ENCODE data around the gene TBX15.

Gene TBX15

GRCh38 chr1:118927427-118928187 is 60.5 kb downstream of the TBX15 start:
- DNase-seq = no peak
- H3K36me3 ChIP-seq (replicated peaks) = peaks cover 51% of the 10 kb centered on the region
- H3K4me3 ChIP-seq (ENCODE audit: low read depth, low read length) = no peak overlapping the region
- no peaks in the 10 kb centered on the region for H3K27me3 ChIP-seq (replicated peaks)
- TF ChIP-seq CTCF (IDR thresholded peaks at IDR 0.05; ENCODE audit: low read depth, low read length, missing control alignments) = no peak
- in situ Hi-C loops (cut with HindIII; ENCODE audit: low pct_ligation_motif_present, low sequenced_read_pairs) = no loop called here
- no peak overlapping the region for H3K27ac ChIP-seq

- peaks cover 50% of the 10 kb centered on the region for H3K36me3 ChIP-seq (replicated peaks)
- no peak overlapping the region for H3K4me3 ChIP-seq (ENCODE audit: low read depth, low read length)
- in situ Hi-C loops (cut with HindIII; ENCODE audit: low pct_ligation_motif_present, low sequenced_read_pairs) = no loop called here
- DNase-seq = no peak
- H3K27me3 ChIP-seq (replicated peaks) = no peaks in the 10 kb centered on the region
- TF ChIP-seq CTCF (IDR thresholded peaks at IDR 0.05; ENCODE audit: low read depth, low read length, missing control alignments) = no peak
- H3K27ac ChIP-seq = no peak overlapping the region
Measured at GRCh38 chr1:118926261-118926660, 61.9 kb downstream of the TBX15 start.

GRCh38 chr1:118925651-118926050 is 62.5 kb downstream of the TBX15 start:
- in situ Hi-C loops (cut with HindIII; ENCODE audit: low pct_ligation_motif_present, low sequenced_read_pairs) = no loop called here
- Histone ChIP-seq H3K4me3 (ENCODE audit: low read depth, low read length) (no peak overlapping the region), H3K36me3 (replicated peaks) (peaks cover 52% of the 10 kb centered on the region), H3K27me3 (replicated peaks) (no peaks in the 10 kb centered on the region), H3K27ac (no peak overlapping the region)
- no peak for TF ChIP-seq CTCF (IDR thresholded peaks at IDR 0.05; ENCODE audit: low read depth, low read length, missing control alignments)
- no peak for DNase-seq

GRCh38 chr1:118923319-118923718 is 64.8 kb downstream of the TBX15 start:
- DNase-seq = no peak
- Histone ChIP-seq H3K4me3 (ENCODE audit: low read depth, low read length) (no peak overlapping the region), H3K27me3 (replicated peaks) (no peaks in the 10 kb centered on the region), H3K36me3 (replicated peaks) (peaks cover 61% of the 10 kb centered on the region), H3K27ac (no peak overlapping the region)
- TF ChIP-seq CTCF (IDR thresholded peaks at IDR 0.05; ENCODE audit: low read depth, low read length, missing control alignments) = no peak
- in situ Hi-C loops (cut with HindIII; ENCODE audit: low pct_ligation_motif_present, low sequenced_read_pairs) = no loop called here

- no peak for DNase-seq
- H3K27me3 ChIP-seq (replicated peaks) = no peaks in the 10 kb centered on the region
- no peak overlapping the region for H3K4me3 ChIP-seq (ENCODE audit: low read depth, low read length)
- in situ Hi-C loops (cut with HindIII; ENCODE audit: low pct_ligation_motif_present, low sequenced_read_pairs) = no loop called here
- peaks cover 59% of the 10 kb centered on the region for H3K36me3 ChIP-seq (replicated peaks)
- TF ChIP-seq CTCF (IDR thresholded peaks at IDR 0.05; ENCODE audit: low read depth, low read length, missing control alignments) = no peak
- H3K27ac ChIP-seq = no peak overlapping the region
Measured at GRCh38 chr1:118921994-118922393, 66.1 kb downstream of the TBX15 start.
